GM12878 (cell line): ENCODE measurements around the gene SNX2. TPM values are rescaled to one million over a fixed set of nuclear protein-coding genes. Genes with fewer than 3 reads are reported as not detected.

Source experiments
- BHLHE40 ChIP-seq, 2 experiments: fragments of 450-650 bp in 1 of 2; IDR thresholded peaks; 2 replicates each; pipeline ENCODE4 v1.6.1; 2011 to 2017; ENCODE audit warnings: low read depth in 2 of 2, borderline replicate concordance in 1 of 2, improper control_type of control experiment in 1 of 2, low read length in 1 of 2, mild to moderate bottlenecking in 1 of 2
- CBFB ChIP-seq: IDR thresholded peaks from 2 replicates; pipeline ENCODE4 v1.6.1; 2016; ENCODE audit warnings: antibody characterized with exemption, low read depth
- CREB1 ChIP-seq: IDR thresholded peaks from 2 replicates; pipeline ENCODE4 v1.6.1; 2012; ENCODE audit warnings: low read depth, mild to moderate bottlenecking, inconsistent platforms
- E2F4 ChIP-seq: IDR thresholded peaks from 2 replicates; pipeline ENCODE4 v1.6.1; 2012; ENCODE audit warnings: low read depth, low read length, improper control_type of control experiment
- ETV6 ChIP-seq, 2 experiments: fragments of 450-650 bp in 1 of 2; IDR thresholded peaks in 1 of 2; conservative IDR thresholded peaks in 1 of 2; 2 replicates each; pipeline ENCODE4 v1.6.1; 2014; ENCODE audit warnings: antibody characterized with exemption in 1 of 2, borderline replicate concordance in 1 of 2, low read depth in 1 of 2, mild to moderate bottlenecking in 1 of 2, moderate library complexity in 1 of 2
- GABPA ChIP-seq: IDR thresholded peaks from 2 replicates; pipeline ENCODE4 v1.6.1; 2014; ENCODE audit warnings: antibody characterized with exemption, low read depth, mild to moderate bottlenecking, inconsistent platforms
- JUNB ChIP-seq: IDR thresholded peaks from 2 replicates; pipeline ENCODE4 v1.6.1; 2016; ENCODE audit warnings: antibody characterized with exemption, mild to moderate bottlenecking
- JUND ChIP-seq: IDR thresholded peaks from 2 replicates; pipeline ENCODE4 v1.6.1; 2012; ENCODE audit warnings: low read depth, mild to moderate bottlenecking, low read length, improper control_type of control experiment, moderate library complexity
- MYC ChIP-seq: IDR thresholded peaks from 2 replicates; pipeline ENCODE4 v1.6.1; 2011; ENCODE audit warnings: mild to moderate bottlenecking, low read length, moderate library complexity, inconsistent platforms; ENCODE audit not compliant: insufficient read depth, insufficient replicate concordance, insufficient read length, severe bottlenecking
- NFXL1 ChIP-seq: fragments of 450-650 bp; IDR thresholded peaks from 2 replicates; pipeline ENCODE4 v1.6.1; 2017; ENCODE audit warnings: antibody characterized with exemption, mild to moderate bottlenecking, borderline replicate concordance
- NR2C2 ChIP-seq: IDR thresholded peaks from 2 replicates; pipeline ENCODE4 v1.6.1; 2011; ENCODE audit warnings: borderline replicate concordance, low read depth; ENCODE audit not compliant: control insufficient read depth, insufficient read length
- RB1 ChIP-seq: fragments of 450-650 bp; formaldehyde crosslinking; IDR thresholded peaks from 2 replicates; pipeline ENCODE4 v1.6.1; 2017; ENCODE audit warnings: mild to moderate bottlenecking, borderline replicate concordance
- RELA ChIP-seq: fragments of 450-650 bp; IDR thresholded peaks from 2 replicates; pipeline ENCODE4 v1.8.0; 2014; ENCODE audit warnings: borderline replicate concordance; ENCODE audit not compliant: partially characterized antibody
- RELB ChIP-seq: fragments of 450-650 bp; IDR thresholded peaks from 2 replicates; pipeline ENCODE4 v1.6.1; 2017; ENCODE audit warnings: low read depth, mild to moderate bottlenecking, moderate library complexity
- RUNX3 ChIP-seq: IDR thresholded peaks from 2 replicates; pipeline ENCODE4 v1.6.1; 2012; ENCODE audit warnings: low read length, inconsistent platforms
- SREBF1 ChIP-seq: IDR thresholded peaks from 2 replicates; pipeline ENCODE4 v1.6.1; 2012; ENCODE audit warnings: mild to moderate bottlenecking, low read length
- TAF1 ChIP-seq: IDR thresholded peaks from 2 replicates; pipeline ENCODE4 v1.6.1; 2011; ENCODE audit warnings: mild to moderate bottlenecking, low read depth, low read length, borderline replicate concordance
- USF1 ChIP-seq: IDR thresholded peaks from 2 replicates; pipeline ENCODE4 v1.6.1; 2011; ENCODE audit warnings: borderline replicate concordance, low read depth, mild to moderate bottlenecking, moderate library complexity, mixed read lengths, low read length; ENCODE audit not compliant: insufficient read depth; ENCODE audit errors: extremely low read length
- YBX1 ChIP-seq: fragments of 450-650 bp; IDR thresholded peaks from 2 replicates; pipeline ENCODE4 v1.6.1; 2016; ENCODE audit warnings: antibody characterized with exemption
- YY1 ChIP-seq: IDR thresholded peaks from 2 replicates; pipeline ENCODE4 v1.6.1; 2011; ENCODE audit warnings: low read depth, mild to moderate bottlenecking, low read length
- ZBTB33 ChIP-seq: fragments of 450-650 bp; IDR thresholded peaks from 2 replicates; pipeline ENCODE4 v1.6.1; 2017; ENCODE audit warnings: mild to moderate bottlenecking
- ZNF217 ChIP-seq: fragments of 450-650 bp; IDR thresholded peaks from 2 replicates; pipeline ENCODE4 v1.6.1; 2017; ENCODE audit warnings: antibody characterized with exemption, mild to moderate bottlenecking
- ZNF274 ChIP-seq: IDR thresholded peaks from one replicate; pipeline ENCODE4 v1.8.0; 2011; ENCODE audit not compliant: insufficient read length, insufficient read depth
- ZSCAN29 ChIP-seq: fragments of 450-650 bp; IDR thresholded peaks from 2 replicates; pipeline ENCODE4 v1.6.1; 2017; ENCODE audit warnings: mild to moderate bottlenecking, moderate library complexity
- polyA plus RNA-seq, 11 experiments: library from polyadenylated mRNA; depleted of rRNA in 4 of 11; unstranded in 6 of 11; stranded (reverse) in 5 of 11; fragments of >200 nt; fragmentation: Nextera tagmentation in 4 of 11; fragmentation: Illumina TruSeq in 1 of 11; extraction: Ambion mirVana in 4 of 11; extraction: Trizol in 1 of 11; gene quantifications; 1 replicate in 1 of 11; 2 replicates in 10 of 11; pipeline versions ENCODE4 v1.2.1 to v1.2.3, GENCODE V29; 2011 to 2016; ENCODE audit warnings: inconsistent platforms in 2 of 11, missing spikeins in 2 of 11, low read depth in 1 of 11
- total RNA-seq, 4 experiments: library from RNA; depleted of rRNA in 3 of 4; stranded (reverse); fragments of >200 nt in 3 of 4; fragmentation: Illumina TruSeq in 1 of 4; extraction: Trizol in 1 of 4; gene quantifications; 2 replicates each; pipeline versions ENCODE4 v1.2.1 to v1.2.3, GENCODE V29; 2013 to 2021

Gene SNX2
- total and polyA plus RNA-seq, 10 of the 15 experiments (the other 5 are each of a cell fraction or from before 2014, with no cell fraction given), result 46.3 to 84.3 (median 63.0) TPM

GRCh38 chr5:122774861-122775549, at the start of gene SNX2 (continued):
- TF ChIP-seq RUNX3, result no peak
- peak; percentile 59; the same call in 1 of the 2 replicates for TF ChIP-seq CREB1
- TF ChIP-seq RB1, result no peak
- TF ChIP-seq RELB, result 0 out of 2 replicates have a peak, but pooled peaks have one; percentile 12
- no peak for TF ChIP-seq JUNB
- peak; percentile 76; the same call in 1 of the 2 replicates for TF ChIP-seq TAF1
- TF ChIP-seq NR2C2, result no peak
- no peak for TF ChIP-seq NFXL1
- TF ChIP-seq E2F4, result no peak
- no peak for TF ChIP-seq ZNF274
- TF ChIP-seq YY1, result peak; percentile 95
- TF ChIP-seq ZNF217, result no peak
- TF ChIP-seq CBFB, result 0 out of 2 replicates have a peak, but pooled peaks have one; percentile 46
- TF ChIP-seq ZSCAN29, result no peak
- no peak for TF ChIP-seq ETV6 (conservative IDR thresholded peaks at IDR 0.05 in 1 of 2, IDR thresholded peaks at IDR 0.05 in 1 of 2; ENCODE audit: borderline replicate concordance in 1 of 2, low read depth in 1 of 2)
- TF ChIP-seq YBX1, result no peak
- TF ChIP-seq ZBTB33, result no peak
- no peak for TF ChIP-seq GABPA
- TF ChIP-seq SREBF1, result no peak
- peak; percentile 94 to 99 for TF ChIP-seq BHLHE40 (IDR thresholded peaks at IDR 0.05; ENCODE audit: borderline replicate concordance in 1 of 2, low read depth in 2 of 2, low read length in 1 of 2)
- TF ChIP-seq JUND, result no peak
- peak; percentile 52 for TF ChIP-seq MYC
- TF ChIP-seq RELA, result no peak
- TF ChIP-seq USF1, result peak; percentile 89
